Vagina (tissue), 2 donors: Measurements from ENCODE around the gene SLC35D2.

Experiments used
- POLR2A ChIP-seq, 2 donors: fragments of 450-650 bp; IDR thresholded peaks; one replicate each; pipeline ENCODE4 v1.6.1; 2017; ENCODE audit warnings: antibody characterized with exemption in 2 of 2, mild to moderate bottlenecking in 2 of 2, moderate library complexity in 2 of 2
- POLR2AphosphoS5 ChIP-seq, 2 donors: sonication (generic); formaldehyde crosslinking; IDR thresholded peaks; one replicate each; pipeline ENCODE4 v1.9.0; 2017; ENCODE audit warnings: antibody characterized with exemption in 2 of 2, mild to moderate bottlenecking in 2 of 2, low read depth in 1 of 2; ENCODE audit not compliant: insufficient read depth in 1 of 2
- TF ChIP-seq, protein P1 (sequence below), 3 experiments: fragments of 450-650 bp in 2 of 3; fragments of 200-600 bp in 1 of 3; sonication (generic) in 1 of 3; IDR thresholded peaks; one replicate each; pipeline ENCODE4 v1.5.1; 2017 to 2019; ENCODE audit warnings: antibody characterized with exemption in 3 of 3, mild to moderate bottlenecking in 2 of 3, moderate library complexity in 2 of 3

DNA sequence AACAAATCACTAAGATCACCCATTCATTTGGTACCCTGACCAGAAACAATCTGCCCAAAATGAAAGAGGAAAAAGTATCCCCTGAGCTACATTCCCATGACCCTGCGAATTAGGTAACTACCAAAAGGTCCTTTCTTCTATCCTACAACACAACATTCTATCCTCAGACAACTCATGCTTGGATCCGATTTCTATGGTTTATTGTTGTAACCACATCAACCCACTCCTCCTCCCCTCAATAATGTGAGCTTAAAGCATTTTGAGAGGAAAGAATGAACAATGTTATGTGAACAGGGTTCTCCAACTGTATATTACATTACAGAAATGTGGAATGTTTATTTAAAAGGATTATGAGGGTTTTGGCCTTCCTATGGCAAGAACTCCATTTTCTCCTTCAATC, 4.0 kb downstream of the SLC35D2 start:
- no peak for TF ChIP-seq POLR2AphosphoS5 (IDR thresholded peaks at IDR 0.05; ENCODE audit: insufficient read depth in 1 of 2, low read depth in 1 of 2)
- TF ChIP-seq POLR2A (IDR thresholded peaks at IDR 0.05) = no peak
- TF ChIP-seq, protein P1, sequence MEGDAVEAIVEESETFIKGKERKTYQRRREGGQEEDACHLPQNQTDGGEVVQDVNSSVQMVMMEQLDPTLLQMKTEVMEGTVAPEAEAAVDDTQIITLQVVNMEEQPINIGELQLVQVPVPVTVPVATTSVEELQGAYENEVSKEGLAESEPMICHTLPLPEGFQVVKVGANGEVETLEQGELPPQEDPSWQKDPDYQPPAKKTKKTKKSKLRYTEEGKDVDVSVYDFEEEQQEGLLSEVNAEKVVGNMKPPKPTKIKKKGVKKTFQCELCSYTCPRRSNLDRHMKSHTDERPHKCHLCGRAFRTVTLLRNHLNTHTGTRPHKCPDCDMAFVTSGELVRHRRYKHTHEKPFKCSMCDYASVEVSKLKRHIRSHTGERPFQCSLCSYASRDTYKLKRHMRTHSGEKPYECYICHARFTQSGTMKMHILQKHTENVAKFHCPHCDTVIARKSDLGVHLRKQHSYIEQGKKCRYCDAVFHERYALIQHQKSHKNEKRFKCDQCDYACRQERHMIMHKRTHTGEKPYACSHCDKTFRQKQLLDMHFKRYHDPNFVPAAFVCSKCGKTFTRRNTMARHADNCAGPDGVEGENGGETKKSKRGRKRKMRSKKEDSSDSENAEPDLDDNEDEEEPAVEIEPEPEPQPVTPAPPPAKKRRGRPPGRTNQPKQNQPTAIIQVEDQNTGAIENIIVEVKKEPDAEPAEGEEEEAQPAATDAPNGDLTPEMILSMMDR (IDR thresholded peaks at IDR 0.05) = no peak
